ENCODE measurements around the gene MYO19. TPM values are rescaled to one million over a fixed set of nuclear protein-coding genes. Genes with fewer than 3 reads are reported as not detected.
"Not testable (repeated sequence)": the region's sequence is repeated elsewhere in the genome, so short reads cannot be mapped to it uniquely, and the experiment has no call there.

MYO19 gene
- total RNA-seq, 2 donors from 2014 or later, result 49.4 to 56.4 TPM

GRCh38 chr17:36511216-36511615 lies 23.5 kb downstream of the MYO19 start:
- no peak for DNase-seq (ENCODE audit: low spot score)
- no peak overlapping the region for H3K4me3 ChIP-seq
- H3K4me1 ChIP-seq (replicated peaks), result no peaks in the 10 kb centered on the region
- TF ChIP-seq CTCF (IDR thresholded peaks at IDR 0.05), result no peak
- no peak for TF ChIP-seq POLR2AphosphoS5 (IDR thresholded peaks at IDR 0.05)
- no peaks in the 10 kb centered on the region for H3K27me3 ChIP-seq (replicated peaks; ENCODE audit: insufficient read depth)
- no peaks in the 10 kb centered on the region for H3K36me3 ChIP-seq
- H3K9me3 ChIP-seq, result no peaks in the 10 kb centered on the region
- no peak overlapping the region for H3K27ac ChIP-seq
- 91% methylated on average over 6 of the region's 6 CpGs for WGBS
- intact Hi-C loops (cut with DNase I), result no loop called here

DNA sequence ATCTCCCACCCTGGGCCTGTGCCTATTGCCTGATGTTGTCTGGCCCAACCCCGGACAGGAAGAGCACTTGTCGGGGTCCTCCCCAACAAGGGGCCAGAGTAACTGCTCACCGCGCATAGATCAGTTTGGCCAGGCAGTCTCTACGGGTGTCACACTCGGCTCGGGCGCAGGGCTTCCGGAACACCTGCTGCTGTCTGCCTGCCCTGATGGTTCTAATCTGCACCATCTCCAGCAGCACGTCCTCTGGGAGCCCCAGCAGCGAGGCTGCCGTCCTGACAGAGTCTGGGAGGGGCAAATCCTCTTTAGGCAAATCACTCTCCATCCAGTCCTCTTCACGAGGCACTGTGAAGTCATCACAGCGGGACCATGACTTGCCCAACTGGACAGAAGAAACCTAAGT lies 24.0 kb downstream of the MYO19 start:
- intact Hi-C loops (cut with DNase I), result no loop called here
- no peak overlapping the region for H3K27ac ChIP-seq
- no peaks in the 10 kb centered on the region for H3K27me3 ChIP-seq (replicated peaks; ENCODE audit: insufficient read depth)
- H3K4me1 ChIP-seq (replicated peaks), result no peaks in the 10 kb centered on the region
- no peaks in the 10 kb centered on the region for H3K36me3 ChIP-seq
- no peak overlapping the region for H3K4me3 ChIP-seq
- DNase-seq (ENCODE audit: low spot score), result no peak
- WGBS, result 83% methylated on average over 14 of the region's 14 CpGs
- TF ChIP-seq POLR2AphosphoS5 (IDR thresholded peaks at IDR 0.05), result no peak
- TF ChIP-seq CTCF (IDR thresholded peaks at IDR 0.05), result no peak
- TF ChIP-seq POLR2A (IDR thresholded peaks at IDR 0.05), result no peak
- H3K9me3 ChIP-seq, result no peaks in the 10 kb centered on the region

- WGBS, result 92% methylated on average over 9 of the region's 9 CpGs
Measured at GRCh38 chr17:36509272-36509985, 25.2 kb downstream of the MYO19 start.

DNA sequence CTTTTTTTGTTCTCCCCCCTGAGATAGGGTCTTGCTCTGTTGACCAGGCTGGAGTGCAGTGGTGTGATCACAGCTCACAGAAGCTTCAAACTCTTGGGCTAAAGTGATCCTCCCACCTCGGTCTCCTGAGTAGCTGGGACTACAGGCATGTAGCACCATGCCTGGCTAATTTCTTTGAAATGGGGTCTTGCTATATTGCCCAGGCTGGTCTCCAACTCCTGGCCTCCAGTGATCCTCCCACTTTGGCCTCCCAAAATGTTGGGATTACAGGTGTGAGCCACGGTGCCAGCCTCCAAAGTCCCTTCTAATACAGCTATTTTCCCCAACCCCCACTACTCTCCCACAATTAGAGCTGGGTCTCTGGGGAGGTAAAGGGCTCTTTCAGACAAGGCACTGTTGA lies 26.2 kb downstream of the MYO19 start:
- H3K36me3 ChIP-seq; H3K27me3 ChIP-seq (replicated peaks; ENCODE audit: insufficient read depth); intact Hi-C loops (cut with DNase I); H3K27ac ChIP-seq; H3K4me1 ChIP-seq (replicated peaks); H3K9me3 ChIP-seq; H3K4me3 ChIP-seq; DNase-seq (ENCODE audit: low spot score): not testable (repeated sequence)
- 92% methylated on average over 2 of the region's 2 CpGs for WGBS

More at GRCh38 chr17:36509272-36509985, 25.2 kb downstream of the MYO19 start:
- intact Hi-C loops (cut with DNase I), result no loop called here
- Histone ChIP-seq H3K27ac (no peak overlapping the region), H3K4me3 (no peak overlapping the region), H3K9me3 (no peaks in the 10 kb centered on the region), H3K36me3 (no peaks in the 10 kb centered on the region), H3K27me3 (replicated peaks; ENCODE audit: insufficient read depth) (no peaks in the 10 kb centered on the region), H3K4me1 (replicated peaks) (no peaks in the 10 kb centered on the region)
- no peak for DNase-seq (ENCODE audit: low spot score)
- TF ChIP-seq POLR2AphosphoS5 (IDR thresholded peaks at IDR 0.05), result no peak

- WGBS, result 97% methylated on average over 6 of the region's 6 CpGs
- H3K27ac ChIP-seq, result no peak overlapping the region
- H3K9me3 ChIP-seq, result no peaks in the 10 kb centered on the region
- TF ChIP-seq POLR2A (IDR thresholded peaks at IDR 0.05) (no peak), POLR2AphosphoS5 (IDR thresholded peaks at IDR 0.05) (no peak)
- H3K4me1 ChIP-seq (replicated peaks), result no peaks in the 10 kb centered on the region
- peaks cover 0 to 4% of the 10 kb centered on the region in 2 donors for H3K36me3 ChIP-seq
- H3K27me3 ChIP-seq (replicated peaks; ENCODE audit: insufficient read depth), result no peaks in the 10 kb centered on the region
- intact Hi-C loops (cut with DNase I), result no loop called here
- no peak for DNase-seq (ENCODE audit: low spot score)
- H3K4me3 ChIP-seq, result no peak overlapping the region
Measured at GRCh38 chr17:36507266-36507665, 27.4 kb downstream of the MYO19 start.

DNA sequence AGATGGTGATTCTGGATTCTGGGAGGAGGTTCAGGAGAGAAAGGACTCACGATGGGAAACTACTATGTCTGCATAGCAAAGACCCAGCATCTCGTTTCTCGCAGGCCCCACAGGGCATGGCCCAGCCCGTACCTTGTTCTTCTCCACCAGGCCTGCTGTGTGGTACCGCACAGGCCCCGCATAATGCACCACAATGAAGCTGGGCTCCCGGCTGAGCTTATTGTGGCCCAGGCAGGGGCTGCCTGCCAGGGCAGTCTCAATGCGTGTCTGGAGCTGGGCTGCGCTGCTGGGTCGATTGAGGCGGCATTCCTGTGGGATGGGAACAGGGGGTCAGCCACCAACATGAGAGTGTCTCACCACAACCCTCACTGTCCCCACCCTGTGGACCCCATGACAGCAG lies 27.8 kb downstream of the MYO19 start:
- peaks cover 0 to 4% of the 10 kb centered on the region in 2 donors for H3K36me3 ChIP-seq
- 91% methylated on average over 9 of the region's 11 CpGs for WGBS
- no peaks in the 10 kb centered on the region for H3K27me3 ChIP-seq (replicated peaks; ENCODE audit: insufficient read depth)
- H3K27ac ChIP-seq, result no peak overlapping the region
- TF ChIP-seq POLR2AphosphoS5 (IDR thresholded peaks at IDR 0.05) (no peak), CTCF (IDR thresholded peaks at IDR 0.05) (no peak), POLR2A (IDR thresholded peaks at IDR 0.05) (no peak)
- intact Hi-C loops (cut with DNase I), result no loop called here
- H3K4me1 ChIP-seq (replicated peaks), result no peaks in the 10 kb centered on the region
- DNase-seq (ENCODE audit: low spot score), result no peak
- no peak overlapping the region for H3K4me3 ChIP-seq
- H3K9me3 ChIP-seq, result no peaks in the 10 kb centered on the region
